ENCODE results near the gene KLHL7.

DNA sequence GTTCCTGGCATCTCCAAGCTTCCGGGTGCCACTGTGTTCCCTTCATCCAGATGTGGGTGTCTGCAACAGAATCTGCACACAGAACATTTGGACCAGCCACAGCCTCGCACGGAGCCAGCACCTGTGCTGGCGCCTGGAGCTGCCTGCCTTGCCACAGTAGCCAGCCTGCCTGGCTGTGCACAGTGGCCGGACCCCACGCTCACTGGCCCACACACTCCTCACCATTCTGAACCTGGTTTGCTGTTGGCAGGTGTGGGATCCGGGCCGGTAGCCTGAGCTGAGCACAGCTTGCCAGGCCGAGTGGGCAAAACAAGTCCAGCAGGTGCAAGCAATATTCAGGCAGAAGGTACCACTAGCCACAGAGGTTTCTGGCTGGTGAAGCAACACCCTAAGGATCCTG, 7.6 kb upstream of the KLHL7 start:
- TF ChIP-seq, protein P1, sequence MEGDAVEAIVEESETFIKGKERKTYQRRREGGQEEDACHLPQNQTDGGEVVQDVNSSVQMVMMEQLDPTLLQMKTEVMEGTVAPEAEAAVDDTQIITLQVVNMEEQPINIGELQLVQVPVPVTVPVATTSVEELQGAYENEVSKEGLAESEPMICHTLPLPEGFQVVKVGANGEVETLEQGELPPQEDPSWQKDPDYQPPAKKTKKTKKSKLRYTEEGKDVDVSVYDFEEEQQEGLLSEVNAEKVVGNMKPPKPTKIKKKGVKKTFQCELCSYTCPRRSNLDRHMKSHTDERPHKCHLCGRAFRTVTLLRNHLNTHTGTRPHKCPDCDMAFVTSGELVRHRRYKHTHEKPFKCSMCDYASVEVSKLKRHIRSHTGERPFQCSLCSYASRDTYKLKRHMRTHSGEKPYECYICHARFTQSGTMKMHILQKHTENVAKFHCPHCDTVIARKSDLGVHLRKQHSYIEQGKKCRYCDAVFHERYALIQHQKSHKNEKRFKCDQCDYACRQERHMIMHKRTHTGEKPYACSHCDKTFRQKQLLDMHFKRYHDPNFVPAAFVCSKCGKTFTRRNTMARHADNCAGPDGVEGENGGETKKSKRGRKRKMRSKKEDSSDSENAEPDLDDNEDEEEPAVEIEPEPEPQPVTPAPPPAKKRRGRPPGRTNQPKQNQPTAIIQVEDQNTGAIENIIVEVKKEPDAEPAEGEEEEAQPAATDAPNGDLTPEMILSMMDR (IDR thresholded peaks at IDR 0.05 in 2 of 3, conservative IDR thresholded peaks at IDR 0.05 in 1 of 3; ENCODE audit: borderline replicate concordance in 1 of 3, insufficient read depth in 1 of 3, low read depth in 2 of 3, low read length in 2 of 3) = no peak
- TF ChIP-seq POLR2A (IDR thresholded peaks at IDR 0.05; ENCODE audit: borderline replicate concordance, extremely low read depth, insufficient read depth, insufficient read length) (no peak), ZNF274 (IDR thresholded peaks at IDR 0.05; ENCODE audit: low read depth, low read length) (no peak), POLR2AphosphoS5 (IDR thresholded peaks at IDR 0.05; ENCODE audit: low read depth, low read length) (no peak), RAD21 (IDR thresholded peaks at IDR 0.05; ENCODE audit: low read depth) (no peak), CBX3 (IDR thresholded peaks at IDR 0.05; ENCODE audit: low read depth) (no peak), YY1 (IDR thresholded peaks at IDR 0.05; ENCODE audit: extremely low read depth, insufficient replicate concordance, low read depth, low read length) (no peak), SRF (IDR thresholded peaks at IDR 0.05; ENCODE audit: low read depth) (no peak), SIN3A (IDR thresholded peaks at IDR 0.05; ENCODE audit: low read depth) (no peak), EZH2 (IDR thresholded peaks at IDR 0.05) (no peak), SP1 (IDR thresholded peaks at IDR 0.05; ENCODE audit: low read depth) (no peak), EZH2phosphoT487 (IDR thresholded peaks at IDR 0.05; ENCODE audit: borderline replicate concordance) (no peak)
- TF ChIP-seq, protein P2, sequence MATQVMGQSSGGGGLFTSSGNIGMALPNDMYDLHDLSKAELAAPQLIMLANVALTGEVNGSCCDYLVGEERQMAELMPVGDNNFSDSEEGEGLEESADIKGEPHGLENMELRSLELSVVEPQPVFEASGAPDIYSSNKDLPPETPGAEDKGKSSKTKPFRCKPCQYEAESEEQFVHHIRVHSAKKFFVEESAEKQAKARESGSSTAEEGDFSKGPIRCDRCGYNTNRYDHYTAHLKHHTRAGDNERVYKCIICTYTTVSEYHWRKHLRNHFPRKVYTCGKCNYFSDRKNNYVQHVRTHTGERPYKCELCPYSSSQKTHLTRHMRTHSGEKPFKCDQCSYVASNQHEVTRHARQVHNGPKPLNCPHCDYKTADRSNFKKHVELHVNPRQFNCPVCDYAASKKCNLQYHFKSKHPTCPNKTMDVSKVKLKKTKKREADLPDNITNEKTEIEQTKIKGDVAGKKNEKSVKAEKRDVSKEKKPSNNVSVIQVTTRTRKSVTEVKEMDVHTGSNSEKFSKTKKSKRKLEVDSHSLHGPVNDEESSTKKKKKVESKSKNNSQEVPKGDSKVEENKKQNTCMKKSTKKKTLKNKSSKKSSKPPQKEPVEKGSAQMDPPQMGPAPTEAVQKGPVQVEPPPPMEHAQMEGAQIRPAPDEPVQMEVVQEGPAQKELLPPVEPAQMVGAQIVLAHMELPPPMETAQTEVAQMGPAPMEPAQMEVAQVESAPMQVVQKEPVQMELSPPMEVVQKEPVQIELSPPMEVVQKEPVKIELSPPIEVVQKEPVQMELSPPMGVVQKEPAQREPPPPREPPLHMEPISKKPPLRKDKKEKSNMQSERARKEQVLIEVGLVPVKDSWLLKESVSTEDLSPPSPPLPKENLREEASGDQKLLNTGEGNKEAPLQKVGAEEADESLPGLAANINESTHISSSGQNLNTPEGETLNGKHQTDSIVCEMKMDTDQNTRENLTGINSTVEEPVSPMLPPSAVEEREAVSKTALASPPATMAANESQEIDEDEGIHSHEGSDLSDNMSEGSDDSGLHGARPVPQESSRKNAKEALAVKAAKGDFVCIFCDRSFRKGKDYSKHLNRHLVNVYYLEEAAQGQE (IDR thresholded peaks at IDR 0.05; ENCODE audit: low read depth) = no peak
- TF ChIP-seq, protein P3, sequence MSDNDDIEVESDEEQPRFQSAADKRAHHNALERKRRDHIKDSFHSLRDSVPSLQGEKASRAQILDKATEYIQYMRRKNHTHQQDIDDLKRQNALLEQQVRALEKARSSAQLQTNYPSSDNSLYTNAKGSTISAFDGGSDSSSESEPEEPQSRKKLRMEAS (IDR thresholded peaks at IDR 0.05) = no peak

Data from HCT116 (cell line).